Nephron progenitor cell (in vitro differentiated cells): ENCODE measurements around the gene KLF5.

Experiments used
- DNase-seq: peaks from one replicate; pipeline ENCODE4 v3.0.0; 2021
- H3K27ac Mint-ChIP-seq: 2 replicates; pipeline ENCODE4 v1.8.0; 2021; ENCODE audit warnings: mild to moderate bottlenecking, moderate library complexity, mixed read lengths
- H3K27me3 Mint-ChIP-seq: 2 replicates; pipeline ENCODE4 v1.8.0; 2021; ENCODE audit warnings: mild to moderate bottlenecking, low read depth, mixed read lengths; ENCODE audit not compliant: poor library complexity
- H3K36me3 Mint-ChIP-seq: 2 replicates; pipeline ENCODE4 v1.8.0; 2021; ENCODE audit warnings: low read depth, mixed read lengths
- H3K4me1 Mint-ChIP-seq: 2 replicates; pipeline ENCODE4 v1.8.0; 2021; ENCODE audit warnings: mixed read lengths
- H3K4me3 Mint-ChIP-seq: 2 replicates; pipeline ENCODE4 v1.8.0; 2021; ENCODE audit warnings: mild to moderate bottlenecking, moderate library complexity, mixed read lengths
- H3K9me3 Mint-ChIP-seq: 2 replicates; pipeline ENCODE4 v1.8.0; 2021; ENCODE audit warnings: mild to moderate bottlenecking, moderate library complexity, mixed read lengths
- CTCF ChIP-seq: fragments of 200-600 bp; sonication (generic); IDR thresholded peaks from 2 replicates; pipeline ENCODE4 v1.5.0; 2021; ENCODE audit warnings: antibody characterized with exemption

The KLF5 gene

GRCh38 chr13:73057284-73058063 lies 1.3 kb upstream of the KLF5 start:
- H3K27ac Mint-ChIP-seq: no peak overlapping the region
- no peak for DNase-seq
- H3K36me3 Mint-ChIP-seq: no peaks in the 10 kb centered on the region
- TF ChIP-seq CTCF: no peak
- H3K4me3 Mint-ChIP-seq: no peak overlapping the region
- H3K9me3 Mint-ChIP-seq: no peaks in the 10 kb centered on the region
- H3K4me1 Mint-ChIP-seq: peaks cover 39% of the 10 kb centered on the region
- H3K27me3 Mint-ChIP-seq: peaks cover 54% of the 10 kb centered on the region

GRCh38 chr13:73058064-73058313 lies 816 bp upstream of the KLF5 start:
- no peak for DNase-seq
- peaks cover 40% of the 10 kb centered on the region for H3K4me1 Mint-ChIP-seq
- no peak for TF ChIP-seq CTCF
- peak overlapping the region; percentile 86 for H3K4me3 Mint-ChIP-seq
- peaks cover 59% of the 10 kb centered on the region for H3K27me3 Mint-ChIP-seq
- no peaks in the 10 kb centered on the region for H3K36me3 Mint-ChIP-seq
- no peaks in the 10 kb centered on the region for H3K9me3 Mint-ChIP-seq
- no peak overlapping the region for H3K27ac Mint-ChIP-seq

GRCh38 chr13:73058432-73058735 lies 421 bp upstream of the KLF5 start:
- no peaks in the 10 kb centered on the region for H3K36me3 Mint-ChIP-seq

GRCh38 chr13:73059460-73060250 lies 850 bp downstream of the KLF5 start:
- TF ChIP-seq CTCF: no peak
- no peak overlapping the region for H3K27ac Mint-ChIP-seq
- H3K4me1 Mint-ChIP-seq: peaks cover 40% of the 10 kb centered on the region
- no peaks in the 10 kb centered on the region for H3K9me3 Mint-ChIP-seq
- H3K27me3 Mint-ChIP-seq: peaks cover 66% of the 10 kb centered on the region
- peak; percentile 69 for DNase-seq
- no peaks in the 10 kb centered on the region for H3K36me3 Mint-ChIP-seq
- H3K4me3 Mint-ChIP-seq: peak overlapping the region; percentile 85

More at GRCh38 chr13:73058432-73058735, 421 bp upstream of the KLF5 start:
- H3K4me1 Mint-ChIP-seq: peaks cover 40% of the 10 kb centered on the region
- DNase-seq: no peak
- H3K9me3 Mint-ChIP-seq: no peaks in the 10 kb centered on the region
- H3K27me3 Mint-ChIP-seq: peaks cover 61% of the 10 kb centered on the region
- no peak overlapping the region for H3K27ac Mint-ChIP-seq
- peak overlapping the region; percentile 86 for H3K4me3 Mint-ChIP-seq
- TF ChIP-seq CTCF: no peak

GRCh38 chr13:73060251-73061160 lies 1.7 kb downstream of the KLF5 start:
- no peak for TF ChIP-seq CTCF
- no peak overlapping the region for H3K27ac Mint-ChIP-seq

More at GRCh38 chr13:73060251-73061160, 1.7 kb downstream of the KLF5 start:
- no peaks in the 10 kb centered on the region for H3K9me3 Mint-ChIP-seq
- H3K27me3 Mint-ChIP-seq: peaks cover 65% of the 10 kb centered on the region
- peaks cover 40% of the 10 kb centered on the region for H3K4me1 Mint-ChIP-seq
- H3K36me3 Mint-ChIP-seq: no peaks in the 10 kb centered on the region
- DNase-seq: peak; percentile 12
- peak overlapping the region; percentile 85 for H3K4me3 Mint-ChIP-seq
